ENCODE measurements around the gene SLC4A4.

DNA sequence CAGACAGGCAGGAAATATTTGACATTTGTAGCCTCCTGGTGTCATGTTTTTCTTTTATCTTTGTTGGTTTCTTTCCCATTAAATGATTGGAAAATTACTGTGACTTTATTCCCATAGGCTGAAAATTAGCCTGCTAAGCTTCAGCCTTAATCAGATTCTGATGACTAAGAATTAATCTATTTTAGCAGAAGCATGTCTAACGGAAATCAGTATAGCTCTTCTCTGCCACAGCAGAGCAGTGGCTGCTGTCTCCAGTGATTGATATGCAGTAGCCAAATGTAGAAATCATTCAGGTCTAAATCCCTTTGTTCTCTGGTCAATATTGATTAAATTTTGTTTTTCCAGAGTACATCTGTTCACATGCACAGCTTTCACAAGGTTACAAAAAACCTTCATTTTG is 245.8 kb downstream of the SLC4A4 start:
- TF ChIP-seq, protein P1, sequence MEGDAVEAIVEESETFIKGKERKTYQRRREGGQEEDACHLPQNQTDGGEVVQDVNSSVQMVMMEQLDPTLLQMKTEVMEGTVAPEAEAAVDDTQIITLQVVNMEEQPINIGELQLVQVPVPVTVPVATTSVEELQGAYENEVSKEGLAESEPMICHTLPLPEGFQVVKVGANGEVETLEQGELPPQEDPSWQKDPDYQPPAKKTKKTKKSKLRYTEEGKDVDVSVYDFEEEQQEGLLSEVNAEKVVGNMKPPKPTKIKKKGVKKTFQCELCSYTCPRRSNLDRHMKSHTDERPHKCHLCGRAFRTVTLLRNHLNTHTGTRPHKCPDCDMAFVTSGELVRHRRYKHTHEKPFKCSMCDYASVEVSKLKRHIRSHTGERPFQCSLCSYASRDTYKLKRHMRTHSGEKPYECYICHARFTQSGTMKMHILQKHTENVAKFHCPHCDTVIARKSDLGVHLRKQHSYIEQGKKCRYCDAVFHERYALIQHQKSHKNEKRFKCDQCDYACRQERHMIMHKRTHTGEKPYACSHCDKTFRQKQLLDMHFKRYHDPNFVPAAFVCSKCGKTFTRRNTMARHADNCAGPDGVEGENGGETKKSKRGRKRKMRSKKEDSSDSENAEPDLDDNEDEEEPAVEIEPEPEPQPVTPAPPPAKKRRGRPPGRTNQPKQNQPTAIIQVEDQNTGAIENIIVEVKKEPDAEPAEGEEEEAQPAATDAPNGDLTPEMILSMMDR (IDR thresholded peaks at IDR 0.05): no peak
- TF ChIP-seq POLR2A (IDR thresholded peaks at IDR 0.05): no peak
- no peak for TF ChIP-seq POLR2AphosphoS5 (IDR thresholded peaks at IDR 0.05)
